ENCODE measurements around the gene AKAP4.

The AKAP4 gene

GRCh38 chrX:50200907-50201306 lies at the start of gene AKAP4:
Gene AKAP4, minus strand, starts transcription at chrX:50201007. Its CDS starts 118 bp downstream, at chrX:50200889.
- TF ChIP-seq CTCF (IDR thresholded peaks at IDR 0.05), result no peak

- peak; percentile 24; the same call in 1 of the 2 replicates for TF ChIP-seq CTCF (IDR thresholded peaks at IDR 0.05)
Measured at GRCh38 chrX:50211510-50211909, 10.7 kb upstream of the AKAP4 start.

GRCh38 chrX:50206753-50207152 lies 5.9 kb upstream of the AKAP4 start:
- TF ChIP-seq CTCF (IDR thresholded peaks at IDR 0.05), result no peak

GRCh38 chrX:50204364-50204899 lies 3.6 kb upstream of the AKAP4 start, which contains the start of gene CCNB3:
Gene CCNB3, plus strand, starts transcription at chrX:50204765. Its CDS starts 80,399 bp downstream, at chrX:50285164.
- TF ChIP-seq CTCF (IDR thresholded peaks at IDR 0.05), result peak; percentile 49

GRCh38 chrX:50202539-50202938 lies 1.7 kb upstream of the AKAP4 start:
- no peak for TF ChIP-seq CTCF (IDR thresholded peaks at IDR 0.05)

- no peak for TF ChIP-seq CTCF (IDR thresholded peaks at IDR 0.05)
Measured at GRCh38 chrX:50198348-50198747, 2.5 kb downstream of the AKAP4 start.

- TF ChIP-seq CTCF (IDR thresholded peaks at IDR 0.05), result no peak
Measured at GRCh38 chrX:50188859-50189600, 11.8 kb downstream of the AKAP4 start.
